OCI-LY3 (cell line): Measurements from ENCODE around the gene PAFAH1B2.

ENCODE experiments used
- EZH2phosphoT487 ChIP-seq: fragments of 200-600 bp; shearing (Covaris generic); IDR thresholded peaks from 2 replicates; pipeline ENCODE4 v1.6.1; 2018; ENCODE audit warnings: antibody characterized with exemption, mixed run types, low read depth
- TF ChIP-seq, protein P1 (sequence below): fragments of 200-600, 300-600 bp; sonication (generic); IDR thresholded peaks from 2 replicates; pipeline ENCODE4 v1.5.1; 2014; ENCODE audit warnings: antibody characterized with exemption, low read length, low read depth

- TF ChIP-seq, protein P1, sequence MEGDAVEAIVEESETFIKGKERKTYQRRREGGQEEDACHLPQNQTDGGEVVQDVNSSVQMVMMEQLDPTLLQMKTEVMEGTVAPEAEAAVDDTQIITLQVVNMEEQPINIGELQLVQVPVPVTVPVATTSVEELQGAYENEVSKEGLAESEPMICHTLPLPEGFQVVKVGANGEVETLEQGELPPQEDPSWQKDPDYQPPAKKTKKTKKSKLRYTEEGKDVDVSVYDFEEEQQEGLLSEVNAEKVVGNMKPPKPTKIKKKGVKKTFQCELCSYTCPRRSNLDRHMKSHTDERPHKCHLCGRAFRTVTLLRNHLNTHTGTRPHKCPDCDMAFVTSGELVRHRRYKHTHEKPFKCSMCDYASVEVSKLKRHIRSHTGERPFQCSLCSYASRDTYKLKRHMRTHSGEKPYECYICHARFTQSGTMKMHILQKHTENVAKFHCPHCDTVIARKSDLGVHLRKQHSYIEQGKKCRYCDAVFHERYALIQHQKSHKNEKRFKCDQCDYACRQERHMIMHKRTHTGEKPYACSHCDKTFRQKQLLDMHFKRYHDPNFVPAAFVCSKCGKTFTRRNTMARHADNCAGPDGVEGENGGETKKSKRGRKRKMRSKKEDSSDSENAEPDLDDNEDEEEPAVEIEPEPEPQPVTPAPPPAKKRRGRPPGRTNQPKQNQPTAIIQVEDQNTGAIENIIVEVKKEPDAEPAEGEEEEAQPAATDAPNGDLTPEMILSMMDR: no peak
- TF ChIP-seq EZH2phosphoT487: no peak
Observed at GRCh38 chr11:117100556-117100955, 43.5 kb upstream of the PAFAH1B2 start.
